Esophagus squamous epithelium (tissue), 4 donors: ENCODE data around the gene AKR1E2.

Experiments
- CTCF ChIP-seq, 6 experiments: fragments of 450-650 bp in 4 of 6; fragments of 200-600 bp in 2 of 6; sonication (generic) in 2 of 6; IDR thresholded peaks; one replicate each; pipeline ENCODE4 v1.5.1; 2016 to 2019; ENCODE audit warnings: antibody characterized with exemption in 6 of 6, mild to moderate bottlenecking in 4 of 6, moderate library complexity in 4 of 6
- POLR2A ChIP-seq, 4 donors: fragments of 450-650 bp; IDR thresholded peaks; one replicate each; pipeline ENCODE4 v1.6.1; 2017; ENCODE audit warnings: antibody characterized with exemption in 4 of 4, mild to moderate bottlenecking in 4 of 4, moderate library complexity in 3 of 4

GRCh38 chr10:4826792-4827324 is 851 bp downstream of the AKR1E2 start:
- TF ChIP-seq CTCF (IDR thresholded peaks at IDR 0.05) = no peak
- TF ChIP-seq POLR2A (IDR thresholded peaks at IDR 0.05) = no peak
